Kidney (tissue), 14 donors: ENCODE data around the gene KNDC1. TPM values are rescaled to one million over a fixed set of nuclear protein-coding genes. Genes with fewer than 3 reads are reported as not detected.

Experiments
- DNase-seq, 5 donors: peaks; one replicate each; pipeline ENCODE4 v3.0.0-alpha.2; 2013 to 2020
- FAIRE-seq: peaks from 2 replicates; lab custom pipeline; 2012; peaks lifted over from hg19 to GRCh38; lab: Jason Lieb, UNC
- H3K27ac ChIP-seq, 2 donors: one replicate each; pipeline ENCODE4 v1.7.0; 2013; ENCODE audit warnings: low read depth in 2 of 2, low read length in 2 of 2, inconsistent platforms in 1 of 2
- H3K27me3 ChIP-seq: one replicate; pipeline ENCODE4 v1.7.1; 2013; ENCODE audit warnings: low read length, inconsistent platforms; ENCODE audit not compliant: control insufficient read depth, insufficient read depth
- H3K36me3 ChIP-seq, 3 donors: one replicate each; pipeline versions ENCODE4 v1.7.0 to v1.7.1; 2013; ENCODE audit warnings: low read length in 3 of 3, control low read depth in 1 of 3, inconsistent platforms in 1 of 3; ENCODE audit not compliant: insufficient read depth in 3 of 3, control insufficient read depth in 2 of 3
- H3K4me1 ChIP-seq, 3 donors: one replicate each; pipeline versions ENCODE4 v1.7.0 to v1.7.1; 2013; ENCODE audit warnings: low read length in 3 of 3, inconsistent platforms in 1 of 3, low read depth in 1 of 3; ENCODE audit not compliant: control insufficient read depth in 2 of 3, insufficient read depth in 2 of 3
- H3K4me3 ChIP-seq, 3 donors: one replicate each; pipeline versions ENCODE4 v1.7.0 to v1.8.1; 2013; ENCODE audit warnings: low read length in 3 of 3, control low read depth in 1 of 3, inconsistent platforms in 1 of 3
- H3K9ac ChIP-seq, 3 donors: one replicate each; pipeline versions ENCODE4 v1.7.0 to v1.7.1; 2013; ENCODE audit warnings: low read length in 3 of 3, control low read depth in 1 of 3, inconsistent platforms in 1 of 3
- H3K9me3 ChIP-seq, 3 donors: one replicate each; pipeline versions ENCODE4 v1.7.0 to v1.7.1; 2013; ENCODE audit warnings: low read length in 3 of 3, control low read depth in 1 of 3, inconsistent platforms in 1 of 3; ENCODE audit not compliant: control insufficient read depth in 2 of 3, insufficient read depth in 1 of 3
- CTCF ChIP-seq: IDR thresholded peaks from 3 replicates; pipeline ENCODE4 v1.5.1; 2012; ENCODE audit warnings: mild to moderate bottlenecking, moderate library complexity, borderline replicate concordance; ENCODE audit not compliant: insufficient read depth; ENCODE audit errors: extremely low read depth
- intact Hi-C: fragments of 100-400 bp; cut with DNase I; formaldehyde crosslinking; loops from one replicate; pipeline ENCODE4 v1.11.1; 2022
- polyA plus RNA-seq: library from polyadenylated mRNA; stranded (reverse); fragments of 350-450 nt; fragmentation: Illumina TruSeq; extraction: RNeasy Lipid Tissue Mini Kit (QIAGEN cat#74804); gene quantifications from one replicate; pipeline ENCODE4 v1.2.3, GENCODE V29; 2014; ENCODE audit warnings: low read depth, low replicate concordance; ENCODE audit not compliant: insufficient read depth
- total RNA-seq: library from RNA; stranded (reverse); fragmentation: NEBNext Ultra II Directional; extraction: Animal tissue kit (Norgen Biotek cat#: 25700); gene quantifications from one replicate; pipeline ENCODE4 v1.2.1, GENCODE V29; 2021
- donor health status: control.
- donor health status: control.
- donor health status: control.
- donor health status: control.
- donor health status: control.
- donor health status: DM: yes; HTN: yes; CAD: no.
- donor health status: Normal renal cell carcinoma (clear cell type).

KNDC1 gene
- total and polyA plus RNA-seq, 2 donors from 2014 or later = 0.43 to 8.7 TPM

- Histone ChIP-seq H3K36me3 (peaks cover 0 to 2% (median 0%) of the 10 kb centered on the region in 3 donors), H3K27me3 (peaks cover 6% of the 10 kb centered on the region), H3K9me3 (no peaks in the 10 kb centered on the region), H3K9ac (no peak overlapping the region), H3K4me3 (no peak overlapping the region), H3K27ac (no peak overlapping the region), H3K4me1 (peaks cover 0 to 4% (median 0%) of the 10 kb centered on the region in 3 donors)
- DNase-seq (no peak), FAIRE-seq (no peak)
- no peak for TF ChIP-seq CTCF
- intact Hi-C loops = no loop called here
Measured at GRCh38 chr10:133243593-133243992, 83.6 kb downstream of the KNDC1 start.

GRCh38 chr10:133245439-133246235 is 85.6 kb downstream of the KNDC1 start:
- no peak overlapping the region for H3K4me3 ChIP-seq
- intact Hi-C loops = no loop called here

GRCh38 chr10:133246236-133246626 is 86.2 kb downstream of the KNDC1 start:
- Histone ChIP-seq H3K27ac (no peak overlapping the region), H3K9me3 (no peaks in the 10 kb centered on the region), H3K36me3 (peaks cover 0 to 2% (median 0%) of the 10 kb centered on the region in 3 donors), H3K9ac (no peak overlapping the region), H3K4me3 (no peak overlapping the region), H3K4me1 (peaks cover 0 to 1% (median 0%) of the 10 kb centered on the region in 3 donors), H3K27me3 (peaks cover 3% of the 10 kb centered on the region)
- FAIRE-seq = no peak
- no peak for TF ChIP-seq CTCF
- no peak for DNase-seq
- intact Hi-C loops = no loop called here

More at GRCh38 chr10:133245439-133246235, 85.6 kb downstream of the KNDC1 start:
- H3K27ac ChIP-seq = no peak overlapping the region
- H3K4me1 ChIP-seq = peaks cover 0 to 4% (median 0%) of the 10 kb centered on the region in 3 donors
- peaks cover 0 to 2% (median 0%) of the 10 kb centered on the region in 3 donors for H3K36me3 ChIP-seq
- no peak for TF ChIP-seq CTCF
- no peaks in the 10 kb centered on the region for H3K9me3 ChIP-seq
- FAIRE-seq = no peak
- peaks cover 3% of the 10 kb centered on the region for H3K27me3 ChIP-seq
- DNase-seq = peak in 1 of 5 donors; percentile 11
- H3K9ac ChIP-seq = no peak overlapping the region
